Ramos (cell line): ENCODE results near the gene SOHLH2.

ENCODE experiments used
- in situ Hi-C: fragments of 300-500 bp; cut with MboI; formaldehyde crosslinking; loops from one replicate; pipeline ENCODE4 v1.14.3; 2022; ENCODE audit warnings: low sequenced_read_pairs; ENCODE audit not compliant: unreplicated experiment

SOHLH2 gene

DNA sequence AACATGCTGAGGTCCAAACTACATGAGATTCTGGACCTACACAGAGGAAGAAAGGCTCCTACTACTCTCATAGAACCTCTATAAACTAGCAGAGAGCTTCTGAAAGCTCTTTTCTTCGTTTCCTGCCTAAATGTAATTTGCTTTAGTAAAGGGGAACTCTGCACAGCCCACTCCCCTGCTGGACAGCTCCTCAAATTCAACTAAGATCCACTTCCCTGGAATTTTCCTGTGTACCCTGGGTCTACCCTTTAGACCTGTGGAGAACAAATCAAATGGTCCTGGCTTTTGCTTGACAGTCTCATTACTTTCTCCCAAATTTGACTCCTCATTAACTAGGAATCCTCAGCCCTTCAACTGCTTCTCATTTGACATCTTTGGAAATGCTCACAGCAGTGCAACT, 79.7 kb downstream of the SOHLH2 start:
- in situ Hi-C loops: no loop called here

DNA sequence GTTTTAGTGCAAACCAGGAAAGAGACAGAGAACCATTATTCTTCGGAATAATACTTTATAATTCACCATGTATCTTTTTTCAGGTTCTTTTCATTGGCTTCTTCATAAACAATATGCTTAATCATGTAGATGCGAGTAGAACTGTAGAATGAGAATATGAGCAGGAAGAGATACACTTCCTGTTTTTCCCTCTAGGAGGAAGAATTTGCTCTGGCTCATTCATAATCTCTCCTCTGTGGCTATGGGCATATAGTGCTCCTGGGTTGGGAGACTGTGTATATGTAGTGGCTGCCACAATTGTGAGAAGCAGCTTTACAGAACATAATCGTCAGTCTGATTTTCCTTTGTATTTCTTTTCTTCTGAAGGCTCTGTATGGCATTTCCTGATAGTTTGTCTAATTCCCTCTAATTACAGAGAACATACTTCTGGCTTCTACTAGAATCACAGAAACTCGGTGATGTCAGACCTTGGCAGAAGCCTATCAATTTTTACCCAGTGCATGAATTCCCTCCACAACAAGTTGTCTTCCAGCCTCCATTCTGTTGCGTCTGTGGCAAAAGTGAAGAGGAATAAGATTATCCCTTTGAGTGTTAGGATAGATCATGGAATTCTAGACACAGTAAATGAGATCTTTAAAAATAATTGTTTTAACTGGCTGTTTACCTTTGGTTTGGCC, 80.3 kb downstream of the SOHLH2 start:
- in situ Hi-C loops: no loop called here

DNA sequence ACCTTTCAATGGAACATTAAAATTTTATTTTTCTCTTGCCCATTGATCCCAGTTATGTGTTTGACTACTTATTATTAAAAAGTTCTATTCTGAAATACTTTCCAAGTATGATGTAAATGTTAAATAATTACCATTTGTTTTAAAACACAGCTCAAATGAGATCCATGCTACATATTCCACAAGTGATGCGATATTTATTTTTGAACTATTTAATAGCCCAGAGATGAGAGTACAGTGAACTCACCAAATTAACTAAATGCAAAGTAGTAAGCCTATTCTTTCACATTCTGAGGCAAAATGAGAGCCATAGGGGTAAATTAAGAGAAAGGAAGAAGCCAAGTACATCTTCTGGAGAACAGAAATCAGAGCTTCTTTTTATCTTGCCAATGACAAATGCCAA, 82.0 kb downstream of the SOHLH2 start:
- in situ Hi-C loops: no loop called here

DNA sequence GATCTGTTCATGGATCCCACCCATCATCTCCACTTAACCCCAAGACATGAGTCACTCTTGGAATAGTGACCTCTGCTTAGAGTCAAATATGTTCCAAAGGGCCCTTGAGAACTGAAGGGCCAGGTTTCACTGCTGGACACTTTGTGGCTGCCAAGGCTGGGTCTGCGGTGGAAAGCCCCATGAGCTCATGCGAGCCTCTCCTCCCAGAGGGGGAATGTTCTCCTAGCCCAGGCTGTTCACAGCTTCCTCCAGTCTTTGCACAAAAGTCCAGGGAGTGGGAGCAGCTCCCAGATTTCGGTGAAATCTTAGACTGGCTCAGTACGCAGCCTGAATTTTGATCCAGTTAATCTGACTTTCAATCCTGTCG, 82.4 kb downstream of the SOHLH2 start:
- in situ Hi-C loops: no loop called here

DNA sequence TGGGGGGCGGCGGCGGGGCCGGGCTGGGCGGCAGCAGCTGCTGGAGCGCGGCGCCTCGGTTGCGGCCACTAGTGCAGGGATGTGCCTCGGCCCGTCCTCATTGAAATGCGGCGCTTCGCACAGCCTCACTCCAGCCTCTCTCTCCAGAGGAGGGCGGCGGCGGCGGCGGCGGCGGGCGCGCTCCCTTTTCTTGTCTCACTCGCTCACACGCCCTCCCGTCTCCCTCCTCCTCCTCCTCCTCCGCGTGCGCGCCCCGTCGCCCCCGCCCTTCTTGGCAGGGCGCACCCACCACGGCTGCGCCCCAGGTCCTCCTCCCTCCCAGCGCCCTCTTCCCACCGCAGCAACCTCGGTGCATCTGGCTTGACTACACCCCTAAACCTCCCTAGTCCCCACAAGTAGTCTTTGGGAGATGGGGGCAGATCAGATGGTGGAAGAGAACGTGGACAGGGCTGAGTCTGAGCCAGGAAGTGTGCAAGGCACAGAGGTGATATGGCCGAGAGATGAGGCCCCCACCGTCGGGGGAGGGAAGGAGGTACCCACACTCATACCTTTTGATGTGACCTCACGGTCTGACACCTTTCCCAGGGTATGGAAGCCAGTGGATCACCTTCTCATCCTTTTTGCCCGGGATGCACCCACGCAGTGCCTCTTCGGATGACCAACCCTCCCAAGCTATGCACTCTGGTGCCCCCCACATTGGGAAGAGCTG, 83.0 kb downstream of the SOHLH2 start, which contains the start of gene DCLK1:
DCLK1 (minus strand) TSS at position 161 of the 709 bp plus-strand sequence.
- in situ Hi-C loops: no loop called here

DNA sequence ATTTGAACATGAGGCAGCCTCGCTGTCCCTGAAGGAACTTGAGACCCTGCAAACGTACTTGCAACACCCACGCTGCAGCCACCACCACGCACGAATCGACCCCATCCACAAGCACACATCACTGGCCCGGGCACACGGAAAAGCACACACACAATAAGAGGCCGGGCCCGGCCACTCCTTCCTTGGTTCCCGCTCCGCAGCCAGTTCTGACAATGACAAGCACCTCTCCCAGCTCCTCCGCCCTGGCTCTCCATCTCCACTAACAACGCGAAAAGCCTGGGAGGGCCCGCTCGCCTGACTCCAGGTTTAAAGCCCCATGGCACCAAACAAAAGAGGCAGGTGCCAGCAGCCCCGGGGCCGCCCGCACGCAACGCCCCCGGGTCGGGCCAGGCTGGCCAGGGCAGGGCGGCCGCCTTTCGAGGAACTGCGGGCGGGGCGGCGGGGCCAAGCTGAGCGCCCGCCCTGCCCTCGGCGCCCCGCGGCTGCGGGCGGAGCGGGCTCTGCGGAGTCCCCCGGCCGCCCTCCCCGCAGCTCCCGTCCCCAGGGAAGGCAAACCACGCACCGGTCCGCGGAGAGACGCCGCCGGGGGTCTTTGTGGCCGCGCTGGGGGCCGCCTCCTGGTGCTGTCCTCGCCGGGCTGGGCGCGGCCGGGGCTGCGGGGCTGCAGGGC, 83.7 kb downstream of the SOHLH2 start:
- in situ Hi-C loops: no loop called here

DNA sequence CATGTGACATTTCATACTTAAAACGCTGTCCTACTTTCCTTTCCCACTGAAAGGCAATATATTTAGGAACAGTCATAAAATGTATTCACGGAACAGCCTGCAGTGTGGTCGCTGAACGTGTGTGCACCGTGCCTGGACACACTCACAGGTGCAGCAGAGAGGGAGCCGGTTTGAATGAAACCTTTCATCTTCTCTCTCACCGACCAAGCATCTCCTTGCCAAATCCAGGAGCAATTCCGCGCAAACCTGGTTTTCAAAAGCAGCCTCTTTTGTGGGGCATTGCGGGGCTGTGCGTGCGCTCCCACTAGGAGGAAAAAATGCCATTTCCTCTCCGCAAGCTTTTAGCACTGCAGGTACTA, 84.2 kb downstream of the SOHLH2 start:
- in situ Hi-C loops: no loop called here

DNA sequence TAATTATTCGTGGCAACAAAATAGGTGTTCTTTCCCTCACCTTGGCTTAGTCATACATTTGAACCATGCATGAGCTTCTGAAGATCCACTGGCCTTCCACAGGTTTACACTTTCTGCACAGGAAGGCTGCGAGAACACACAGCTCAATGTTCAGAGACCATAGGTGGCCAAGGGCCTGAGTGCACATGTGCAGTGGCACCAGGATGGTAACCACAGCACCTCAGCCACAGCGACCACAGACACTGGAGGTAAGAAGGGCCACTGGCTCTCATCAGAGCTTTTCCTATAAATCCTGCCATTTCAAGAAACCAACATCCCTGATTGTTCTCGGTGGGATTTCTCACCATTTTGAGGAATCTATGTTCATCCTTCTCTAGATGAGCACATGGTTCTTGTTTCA, 84.8 kb downstream of the SOHLH2 start:
- in situ Hi-C loops: no loop called here

DNA sequence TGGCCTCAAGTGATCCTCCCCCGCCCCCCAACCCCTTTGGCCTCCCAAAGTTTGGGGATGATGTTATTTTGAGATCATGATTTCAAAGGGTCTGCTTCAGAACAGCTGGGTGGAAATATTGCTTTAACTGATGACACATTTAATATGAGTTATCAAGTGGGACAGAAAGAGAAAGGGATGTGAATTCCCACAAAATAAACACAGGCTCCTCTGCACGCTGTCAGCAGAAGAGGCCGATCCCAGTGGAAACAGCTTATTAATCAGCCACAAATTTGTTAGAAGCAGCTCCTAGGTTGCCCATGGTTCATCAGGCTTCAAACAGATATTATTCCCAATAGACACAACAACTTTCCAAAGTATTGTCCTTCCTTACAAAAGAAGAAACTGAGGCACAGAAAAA, 87.9 kb downstream of the SOHLH2 start:
- in situ Hi-C loops: no loop called here

DNA sequence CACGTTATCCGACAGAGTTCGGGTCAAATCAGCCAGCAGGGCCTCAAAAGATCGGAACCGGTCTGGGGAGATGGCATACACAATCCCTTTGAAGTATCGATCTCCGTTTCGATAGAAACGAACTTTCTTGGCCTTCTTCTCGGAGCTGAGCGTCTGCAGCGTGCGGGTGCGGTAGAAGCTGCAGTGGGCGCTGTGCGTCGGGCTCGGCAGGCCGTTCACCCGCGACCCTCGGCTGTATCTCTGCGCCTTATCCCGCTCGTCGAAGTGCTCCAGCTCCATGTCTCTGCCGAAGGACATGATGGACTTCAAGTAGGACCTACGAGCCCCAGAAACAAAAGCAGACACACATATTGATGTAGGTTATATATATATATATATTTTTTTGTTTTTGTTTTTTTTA, 88.5 kb downstream of the SOHLH2 start:
- in situ Hi-C loops: no loop called here

DNA sequence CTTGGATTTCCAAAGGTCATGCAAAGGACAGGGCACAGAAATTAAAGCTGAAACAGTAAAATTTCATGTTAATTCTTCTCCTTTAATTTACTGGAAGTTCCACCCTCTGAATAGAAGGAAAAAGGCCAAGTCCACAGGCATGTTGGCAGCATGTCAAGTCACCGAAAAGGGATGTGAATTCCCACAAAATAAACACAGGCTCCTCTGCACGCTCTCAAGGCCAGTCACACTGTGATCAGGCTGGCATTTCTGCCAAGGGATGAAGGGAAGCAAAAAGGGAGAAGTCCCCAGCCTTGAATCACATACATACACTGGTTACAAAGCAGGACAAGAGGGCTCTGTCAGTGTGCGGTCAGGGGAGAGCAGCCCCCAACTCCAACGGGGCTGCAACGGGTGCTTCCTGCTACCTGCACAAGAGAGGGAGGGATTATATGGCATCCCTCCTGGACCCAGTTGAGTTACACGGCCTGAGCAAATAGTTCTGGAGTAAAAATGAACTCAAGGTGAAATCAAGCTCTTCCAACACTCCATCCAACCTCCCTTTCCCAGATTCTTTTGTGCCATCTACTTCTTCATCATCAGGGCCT, 90.0 kb downstream of the SOHLH2 start:
- in situ Hi-C loops: no loop called here
